NOMO-1 (cell line): Measurements from ENCODE around the gene VEZF1.

ENCODE experiments used
- DNase-seq, 2 experiments: peaks; one replicate each; lab custom pipeline; 2025; ENCODE audit not compliant: unreplicated experiment in 2 of 2; lab: John Stamatoyannopoulos, UW

VEZF1 gene

GRCh38 chr17:57999496-58000017 lies 11.5 kb upstream of the VEZF1 start:
- peak in 1 of 2 experiments; percentile 71 for DNase-seq

DNA sequence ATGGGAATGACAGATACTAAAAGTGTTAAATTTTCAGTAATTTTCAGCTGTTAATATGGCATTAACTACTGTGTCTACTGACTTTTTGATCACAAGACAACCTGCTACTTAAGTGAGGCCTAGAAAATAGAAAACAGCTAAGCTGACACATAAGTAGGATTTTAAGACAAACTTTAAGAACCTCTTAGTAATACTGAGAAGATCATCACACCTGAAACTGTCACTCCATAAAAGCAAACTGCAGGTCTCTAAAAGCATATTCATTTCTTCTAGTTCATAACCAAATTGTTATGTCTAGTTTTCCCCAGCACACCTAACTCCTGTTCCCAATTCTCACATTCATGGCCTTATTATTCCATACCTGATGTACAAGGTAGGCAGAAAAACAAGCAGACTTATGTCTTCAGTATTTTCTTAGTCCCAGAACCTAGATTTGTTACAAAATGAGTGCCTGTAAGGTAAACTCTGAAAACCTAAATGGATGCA lies 11.0 kb upstream of the VEZF1 start:
- DNase-seq, result no peak

DNA sequence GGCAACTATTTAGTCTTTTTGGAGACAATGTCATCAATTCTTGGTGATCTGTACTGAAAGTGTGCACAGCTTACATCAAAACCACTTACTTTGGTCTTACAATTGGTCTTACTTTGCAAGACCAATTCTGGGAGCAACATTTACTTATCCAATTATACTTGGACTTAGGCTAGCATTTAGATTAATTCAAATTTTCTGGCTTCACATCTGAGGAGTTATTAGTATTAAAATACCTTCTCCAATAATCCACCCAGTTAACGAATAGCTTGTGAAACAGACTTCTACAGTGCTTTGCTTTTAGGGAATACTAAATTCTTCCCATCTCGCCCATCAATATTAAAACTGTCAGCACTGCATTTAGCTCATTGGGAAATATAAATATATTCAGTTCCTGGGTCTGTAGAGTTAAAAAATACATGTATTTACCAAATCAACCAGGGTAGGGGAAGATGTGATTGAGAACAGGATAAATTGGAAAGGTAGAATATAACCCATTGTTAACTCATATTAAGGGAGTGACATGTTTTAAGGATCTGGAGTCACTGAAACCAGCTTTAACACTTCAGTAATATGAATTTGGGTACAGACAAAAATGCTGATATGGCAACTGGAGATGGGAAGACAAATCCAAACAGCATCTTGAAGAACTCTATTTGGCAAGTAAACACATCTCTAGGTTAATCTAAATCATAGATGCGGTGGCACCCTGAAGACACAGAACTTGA lies 9.2 kb upstream of the VEZF1 start:
- DNase-seq, result no peak

GRCh38 chr17:57995076-57995956 lies 7.3 kb upstream of the VEZF1 start:
- peak; percentile 22 to 69 for DNase-seq

DNA sequence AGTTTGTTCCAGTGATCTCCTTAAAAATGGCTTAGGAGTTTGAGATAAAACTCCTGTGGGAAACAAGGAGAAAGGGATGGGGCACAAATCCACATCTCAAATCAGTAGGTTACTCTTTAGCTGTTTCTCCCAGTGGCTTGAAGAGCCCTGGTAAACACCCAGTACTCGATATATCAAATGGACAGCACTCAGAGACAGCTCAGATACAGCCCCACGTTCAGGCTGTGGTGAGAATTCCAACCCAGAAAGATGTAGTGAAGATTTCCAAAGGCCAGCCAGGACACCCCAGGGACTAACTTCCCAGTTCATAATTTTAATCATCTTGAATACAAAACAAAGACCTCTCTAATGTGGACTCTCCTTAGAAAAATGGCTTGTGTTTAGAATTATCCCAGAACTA lies 6.4 kb upstream of the VEZF1 start:
- no peak for DNase-seq

GRCh38 chr17:57993471-57994365 lies 5.7 kb upstream of the VEZF1 start:
- DNase-seq, result peak; percentile 33 to 40

DNA sequence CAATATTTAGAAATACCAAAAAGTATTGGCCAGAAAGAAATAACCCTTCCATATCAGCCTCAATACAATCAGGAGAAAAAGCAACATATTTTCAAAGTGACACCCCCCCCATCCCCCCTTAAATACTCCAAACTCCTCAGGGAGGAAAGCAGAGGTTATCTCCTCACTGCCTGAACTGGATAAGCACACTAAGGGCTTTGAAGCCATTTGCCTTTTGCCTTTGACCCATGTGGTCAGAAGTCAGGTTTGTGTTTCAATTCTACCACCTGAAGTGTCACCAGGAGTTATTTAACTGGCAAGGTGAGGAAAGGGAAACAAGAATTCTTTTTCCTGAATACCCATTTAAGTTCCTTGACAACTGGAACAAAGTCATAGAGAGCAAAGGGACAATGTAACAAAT lies 3.5 kb upstream of the VEZF1 start:
- DNase-seq, result no peak

DNA sequence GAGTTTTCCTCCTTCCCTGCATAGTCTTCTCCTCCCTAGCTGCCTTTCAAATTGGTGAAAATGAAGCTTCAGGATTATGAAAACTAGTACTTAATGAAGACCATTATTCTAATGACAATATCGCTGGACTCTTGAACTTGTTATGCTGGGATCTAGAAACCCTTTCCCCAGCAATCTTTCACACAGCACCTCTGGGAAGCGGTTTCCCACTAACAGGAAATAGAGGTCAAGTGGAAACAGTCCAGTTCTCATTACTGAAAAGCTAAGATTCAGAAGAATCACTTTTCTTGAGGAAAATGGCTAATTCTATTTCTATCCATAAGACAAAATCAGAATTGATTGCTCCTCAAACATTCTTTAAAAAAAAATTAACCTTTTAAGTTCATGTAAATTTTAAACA lies 2.0 kb upstream of the VEZF1 start:
- DNase-seq, result no peak

DNA sequence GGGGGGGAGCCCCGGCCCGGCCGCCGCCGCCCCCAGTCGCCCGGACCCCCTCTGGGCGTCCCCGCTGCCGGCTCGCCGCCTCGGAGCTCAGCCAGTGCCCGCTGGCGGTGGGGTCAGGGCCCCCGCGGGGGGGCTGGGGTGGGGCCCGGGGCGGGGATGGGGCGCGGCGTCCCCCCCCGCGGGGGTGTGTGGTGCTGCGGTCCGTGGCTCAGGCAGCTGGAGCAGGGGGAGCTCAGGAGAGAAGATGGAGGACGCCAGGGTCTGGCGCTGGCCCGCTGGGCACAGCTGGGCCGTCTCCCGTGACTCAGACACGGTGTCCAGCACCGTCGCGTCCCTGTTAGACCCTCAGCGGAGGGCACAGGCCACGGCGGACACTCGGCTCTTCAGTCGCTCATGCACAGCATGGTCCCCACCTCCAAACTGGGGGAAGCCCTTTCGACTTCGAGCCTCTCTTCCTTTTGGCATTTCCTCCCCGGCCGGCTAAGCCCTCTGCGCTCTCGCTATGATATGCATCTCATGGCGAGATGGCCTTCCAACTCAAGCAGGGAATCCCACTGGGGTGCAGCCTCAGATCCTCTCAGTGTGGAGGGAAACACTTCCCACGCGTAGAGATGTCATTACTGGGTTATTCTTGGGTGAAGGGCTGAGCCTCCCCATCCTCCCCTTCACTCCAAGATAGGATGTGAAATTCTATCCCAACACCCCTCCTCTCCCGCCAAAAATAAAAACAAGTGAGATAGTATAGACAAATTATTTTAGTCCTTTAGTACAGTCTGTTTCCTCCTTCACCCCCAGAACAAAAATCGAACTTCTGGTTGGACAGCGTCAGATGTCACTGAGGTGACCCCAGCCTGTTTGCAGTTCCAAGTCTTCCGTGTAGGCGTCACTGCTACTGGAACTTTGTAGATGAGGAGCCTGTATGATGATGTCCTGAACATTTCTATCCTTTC lies 522 bp upstream of the VEZF1 start:
- DNase-seq, result peak; percentile 59 to 80

GRCh38 chr17:57986841-57987580 lies 1.0 kb downstream of the VEZF1 start:
- peak; percentile 18 to 26 for DNase-seq

DNA sequence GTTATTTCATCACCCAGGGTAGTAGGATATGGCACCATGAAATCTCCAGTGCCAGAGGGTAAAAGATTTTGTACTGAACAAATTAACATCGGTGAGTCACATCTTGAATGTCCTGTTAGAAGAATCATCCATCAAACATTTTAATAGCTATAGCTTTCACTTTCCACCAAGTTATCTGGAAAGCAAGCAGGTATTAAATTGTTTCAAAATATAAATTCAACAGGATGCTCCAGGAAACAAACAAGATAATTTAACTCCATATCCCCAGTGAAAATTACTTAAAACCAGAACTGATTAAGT lies 2.4 kb downstream of the VEZF1 start:
- peak in 1 of 2 experiments; percentile 12 for DNase-seq

GRCh38 chr17:57984936-57985674 lies 2.9 kb downstream of the VEZF1 start:
- DNase-seq, result no peak

DNA sequence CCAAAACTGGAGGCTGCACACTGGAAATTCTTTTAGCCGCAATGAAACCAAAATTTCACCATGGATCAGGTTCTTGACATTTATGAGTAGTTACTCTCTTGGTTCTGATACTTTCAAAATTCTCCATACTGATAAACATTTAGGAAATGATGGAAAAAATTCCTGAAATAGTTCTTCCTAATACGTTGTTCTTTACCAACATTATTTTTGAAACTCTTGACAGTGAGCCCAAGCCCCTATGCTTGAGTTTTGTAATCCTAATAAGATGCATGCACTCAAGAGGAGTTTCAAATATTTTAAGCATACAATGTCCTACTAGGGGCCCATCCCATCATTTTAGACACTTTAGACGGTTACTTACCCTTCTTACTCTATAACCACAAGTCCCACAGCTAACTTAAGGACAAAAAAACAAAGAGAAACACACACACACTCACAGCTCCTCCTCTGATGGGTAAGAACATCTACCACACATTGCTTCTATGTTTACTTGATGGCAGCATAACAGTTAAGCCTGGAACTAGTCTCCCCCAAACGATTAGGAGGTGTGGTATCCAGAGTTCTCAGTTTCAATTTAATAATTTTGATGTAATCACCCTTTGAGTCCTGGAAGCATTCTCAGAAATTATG lies 3.7 kb downstream of the VEZF1 start:
- no peak for DNase-seq

DNA sequence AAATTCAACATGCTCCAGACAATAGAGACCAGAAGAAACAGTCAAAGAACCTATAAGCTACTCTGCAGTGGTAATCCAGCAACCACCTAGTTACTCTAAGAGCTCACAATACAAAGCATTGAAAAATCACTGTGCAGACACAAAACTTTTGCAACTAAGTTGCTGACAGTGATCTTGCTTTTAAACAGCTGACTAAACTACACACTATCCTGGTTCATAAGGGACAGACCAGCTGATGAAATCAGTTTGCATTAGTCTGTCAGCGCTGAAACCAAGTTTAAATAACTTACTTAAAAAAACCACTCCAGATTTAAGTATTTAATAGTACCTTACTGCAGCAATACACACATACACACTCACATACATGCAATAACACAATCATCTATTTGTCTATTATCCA lies 4.6 kb downstream of the VEZF1 start:
- DNase-seq, result no peak

DNA sequence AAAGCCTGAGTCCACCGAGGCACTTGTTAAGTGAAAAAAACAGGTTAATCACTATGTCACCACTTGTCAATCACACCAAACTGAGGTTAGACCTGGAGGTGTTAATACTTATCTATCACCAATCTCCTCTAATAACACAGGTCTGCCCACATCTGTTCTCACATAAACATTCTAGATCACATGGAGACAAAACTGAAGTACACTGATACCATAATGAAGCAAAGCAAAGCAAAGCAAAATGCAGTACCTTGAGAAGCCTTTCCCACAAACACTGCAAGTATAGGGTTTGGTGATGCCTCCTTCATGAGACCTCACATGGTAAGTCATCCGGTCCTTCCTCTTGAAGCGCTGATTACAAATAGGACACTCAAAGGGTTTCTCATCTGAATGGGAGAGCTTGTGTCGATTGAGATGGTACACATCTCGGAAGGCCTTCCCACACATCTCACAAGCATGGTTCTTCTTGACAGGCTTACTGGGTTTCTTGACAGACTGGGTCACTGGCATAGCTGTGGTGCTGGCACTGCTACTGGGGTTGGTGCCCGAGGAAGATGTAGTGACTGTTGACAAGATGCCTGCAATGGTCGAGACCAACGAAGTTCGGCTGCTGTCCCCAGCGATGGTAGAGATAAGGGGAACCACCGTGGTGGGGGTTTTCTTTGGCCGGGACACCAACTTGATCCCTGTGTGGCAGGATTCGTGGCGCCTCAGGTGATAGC lies 5.4 kb downstream of the VEZF1 start:
- DNase-seq, result no peak

- no peak for DNase-seq
Observed at GRCh38 chr17:57980522-57980921, 7.5 kb downstream of the VEZF1 start.

GRCh38 chr17:57979076-57979475 lies 9.0 kb downstream of the VEZF1 start:
- DNase-seq, result no peak
